Keratinocyte (primary cell): Measurements from ENCODE around the gene CCDC77. TPM values are rescaled to one million over a fixed set of nuclear protein-coding genes. Genes with fewer than 3 reads are reported as not detected.

Experiments used
- DNase-seq: peaks from one replicate; pipeline ENCODE4 v3.0.0-alpha.2; 2011; ENCODE audit warnings: low read depth, missing footprints, low spot score
- FAIRE-seq: peaks from 2 replicates; lab custom pipeline; 2011; peaks lifted over from hg19 to GRCh38; lab: Jason Lieb, UNC
- H2AFZ ChIP-seq: 2 replicates; pipeline ENCODE4 v1.6.0; 2012; ENCODE audit warnings: low read length, control low read depth, inconsistent platforms; ENCODE audit not compliant: control insufficient read depth
- H3K27ac ChIP-seq: 2 replicates; pipeline ENCODE4 v1.5.1; 2011; ENCODE audit warnings: low read length; ENCODE audit not compliant: control insufficient read depth, insufficient read depth
- H3K27me3 ChIP-seq: 3 replicates; pipeline ENCODE4 v1.6.0; 2011; ENCODE audit warnings: low read length; ENCODE audit not compliant: control insufficient read depth, insufficient read depth; ENCODE audit errors: extremely low read depth
- H3K36me3 ChIP-seq, 2 experiments: 2 replicates in 1 of 2; 3 replicates in 1 of 2; pipeline ENCODE4 v1.5.1; 2011; ENCODE audit warnings: low read length in 2 of 2, mild to moderate bottlenecking in 1 of 2; ENCODE audit not compliant: control insufficient read depth in 2 of 2, insufficient read depth in 2 of 2; ENCODE audit errors: extremely low read depth in 1 of 2
- H3K4me1 ChIP-seq: 3 replicates; pipeline ENCODE4 v1.5.1; 2011; ENCODE audit warnings: low read length; ENCODE audit not compliant: control insufficient read depth, insufficient read depth; ENCODE audit errors: extremely low read depth
- H3K4me2 ChIP-seq: 3 replicates; pipeline ENCODE4 v1.6.0; 2011; ENCODE audit warnings: low read depth, low read length; ENCODE audit not compliant: control insufficient read depth, insufficient read depth; ENCODE audit errors: extremely low read depth
- H3K4me3 ChIP-seq, 3 experiments: fragments of 200-600 bp in 1 of 3; sonication (generic) in 1 of 3; 2 replicates in 2 of 3; 3 replicates in 1 of 3; pipeline ENCODE4 v1.5.1; 2011 to 2016; ENCODE audit warnings: low read length in 3 of 3, mild to moderate bottlenecking in 3 of 3, control low read depth in 2 of 3, inconsistent platforms in 1 of 3, low read depth in 1 of 3, mixed read lengths in 1 of 3, mixed run types in 1 of 3, moderate library complexity in 1 of 3; ENCODE audit not compliant: control insufficient read depth in 2 of 3, insufficient read depth in 2 of 3; ENCODE audit errors: extremely low read depth in 1 of 3
- H3K79me2 ChIP-seq: 2 replicates; pipeline ENCODE4 v1.6.0; 2012; ENCODE audit warnings: low read length; ENCODE audit not compliant: control insufficient read depth, insufficient read depth
- H3K9ac ChIP-seq: 3 replicates; pipeline ENCODE4 v1.6.0; 2011; ENCODE audit warnings: low read length; ENCODE audit not compliant: control insufficient read depth, insufficient read depth; ENCODE audit errors: extremely low read depth
- H3K9me1 ChIP-seq: 3 replicates; pipeline ENCODE4 v1.6.0; 2011; ENCODE audit warnings: low read length; ENCODE audit not compliant: control insufficient read depth, insufficient read depth; ENCODE audit errors: extremely low read depth
- H3K9me3 ChIP-seq: 2 replicates; pipeline ENCODE4 v1.5.1; 2012; ENCODE audit warnings: low read depth, low read length; ENCODE audit not compliant: control insufficient read depth
- H4K20me1 ChIP-seq: 3 replicates; pipeline ENCODE4 v1.6.0; 2011; ENCODE audit warnings: low read length; ENCODE audit not compliant: control insufficient read depth, insufficient read depth; ENCODE audit errors: extremely low read depth
- EZH2 ChIP-seq: IDR thresholded peaks from one replicate; pipeline ENCODE4 v1.6.1; 2012; ENCODE audit warnings: inconsistent platforms, mild to moderate bottlenecking, low read length, moderate library complexity
- dilution Hi-C: fragments of 300-500 bp; cut with MboI; formaldehyde crosslinking; loops from one replicate; pipeline ENCODE4 v1.7.0; 2020; ENCODE audit warnings: low sequenced_read_pairs; ENCODE audit not compliant: extremely low pct_ligation_motif_present
- polyA plus RNA-seq, 5 experiments: library from polyadenylated mRNA; depleted of rRNA in 3 of 5; stranded (reverse) in 3 of 5; stranded (forward) in 1 of 5; unstranded in 1 of 5; fragments of >200 nt; gene quantifications; 1 replicate in 1 of 5; 2 replicates in 3 of 5; 3 replicates in 1 of 5; pipeline versions ENCODE4 v1.2.1 to v1.2.3, GENCODE V29; 2011 to 2012; ENCODE audit warnings: missing spikeins in 2 of 5, low read depth in 1 of 5, low replicate concordance in 1 of 5
- TF ChIP-seq, protein P1 (sequence below), 3 experiments: IDR thresholded peaks in 1 of 3; conservative IDR thresholded peaks in 1 of 3; optimal IDR thresholded peaks in 1 of 3; 2 replicates in 2 of 3; 3 replicates in 1 of 3; pipeline versions ENCODE3 to v1.5.1; 2011; ENCODE audit warnings: low read length in 3 of 3, mild to moderate bottlenecking in 3 of 3, moderate library complexity in 2 of 3, control low read depth in 1 of 3, inconsistent platforms in 1 of 3; ENCODE audit not compliant: insufficient read depth in 2 of 3; ENCODE audit errors: extremely low read depth in 1 of 3

The CCDC77 gene
- polyA plus RNA-seq, 1 donor (not counting 4 experiments of a cell fraction or from before 2014, with no cell fraction given): 8.3 TPM

DNA sequence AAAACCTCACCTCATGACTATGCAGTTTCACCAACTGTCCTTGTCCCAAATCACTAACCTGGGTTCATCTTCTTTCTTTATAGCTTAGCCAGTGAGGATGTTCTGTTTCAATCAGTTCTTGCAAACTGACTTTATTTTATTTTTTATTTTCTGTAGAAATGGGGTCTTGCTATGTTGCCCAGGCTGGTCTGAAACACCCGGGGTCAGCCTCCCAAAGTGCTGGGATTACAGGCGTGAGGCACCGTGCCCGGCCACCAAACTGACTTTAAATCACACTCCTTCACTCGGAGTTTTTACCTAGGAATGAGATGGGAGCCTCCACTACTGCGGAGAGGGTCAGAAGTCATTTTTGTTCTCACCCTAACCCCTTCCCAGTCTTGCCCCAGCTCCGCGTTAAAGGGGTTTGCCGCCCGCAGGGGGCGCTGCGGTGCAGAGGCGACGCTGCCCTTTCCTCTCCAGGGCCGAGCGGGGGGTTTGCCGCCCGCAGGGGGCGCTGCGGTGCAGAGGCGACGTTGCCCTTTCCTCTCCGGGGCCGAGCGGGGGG lies 51.3 kb downstream of the CCDC77 start:
- no peaks in the 10 kb centered on the region for H3K79me2 ChIP-seq
- H3K27me3 ChIP-seq: no peaks in the 10 kb centered on the region
- H3K4me1 ChIP-seq: no peaks in the 10 kb centered on the region
- H3K9me1 ChIP-seq: no peaks in the 10 kb centered on the region
- dilution Hi-C loops: no loop called here
- H3K36me3 ChIP-seq: no peaks in the 10 kb centered on the region
- H4K20me1 ChIP-seq: no peaks in the 10 kb centered on the region
- H3K4me3 ChIP-seq: no peak overlapping the region
- no peak for FAIRE-seq
- no peak for TF ChIP-seq EZH2
- TF ChIP-seq, protein P1, sequence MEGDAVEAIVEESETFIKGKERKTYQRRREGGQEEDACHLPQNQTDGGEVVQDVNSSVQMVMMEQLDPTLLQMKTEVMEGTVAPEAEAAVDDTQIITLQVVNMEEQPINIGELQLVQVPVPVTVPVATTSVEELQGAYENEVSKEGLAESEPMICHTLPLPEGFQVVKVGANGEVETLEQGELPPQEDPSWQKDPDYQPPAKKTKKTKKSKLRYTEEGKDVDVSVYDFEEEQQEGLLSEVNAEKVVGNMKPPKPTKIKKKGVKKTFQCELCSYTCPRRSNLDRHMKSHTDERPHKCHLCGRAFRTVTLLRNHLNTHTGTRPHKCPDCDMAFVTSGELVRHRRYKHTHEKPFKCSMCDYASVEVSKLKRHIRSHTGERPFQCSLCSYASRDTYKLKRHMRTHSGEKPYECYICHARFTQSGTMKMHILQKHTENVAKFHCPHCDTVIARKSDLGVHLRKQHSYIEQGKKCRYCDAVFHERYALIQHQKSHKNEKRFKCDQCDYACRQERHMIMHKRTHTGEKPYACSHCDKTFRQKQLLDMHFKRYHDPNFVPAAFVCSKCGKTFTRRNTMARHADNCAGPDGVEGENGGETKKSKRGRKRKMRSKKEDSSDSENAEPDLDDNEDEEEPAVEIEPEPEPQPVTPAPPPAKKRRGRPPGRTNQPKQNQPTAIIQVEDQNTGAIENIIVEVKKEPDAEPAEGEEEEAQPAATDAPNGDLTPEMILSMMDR (optimal IDR thresholded peaks at IDR 0.05 in 1 of 3, IDR thresholded peaks at IDR 0.05 in 1 of 3, conservative IDR thresholded peaks at IDR 0.05 in 1 of 3; ENCODE audit: extremely low read depth in 1 of 3, insufficient read depth in 2 of 3, low read length in 3 of 3): peak in 1 of 3 experiments; percentile 32
- H3K9me3 ChIP-seq: no peaks in the 10 kb centered on the region
- DNase-seq: no peak
- no peak overlapping the region for H3K4me2 ChIP-seq
- no peak overlapping the region for H3K27ac ChIP-seq
- no peak overlapping the region for H3K9ac ChIP-seq
- no peak overlapping the region for H2AFZ ChIP-seq

DNA sequence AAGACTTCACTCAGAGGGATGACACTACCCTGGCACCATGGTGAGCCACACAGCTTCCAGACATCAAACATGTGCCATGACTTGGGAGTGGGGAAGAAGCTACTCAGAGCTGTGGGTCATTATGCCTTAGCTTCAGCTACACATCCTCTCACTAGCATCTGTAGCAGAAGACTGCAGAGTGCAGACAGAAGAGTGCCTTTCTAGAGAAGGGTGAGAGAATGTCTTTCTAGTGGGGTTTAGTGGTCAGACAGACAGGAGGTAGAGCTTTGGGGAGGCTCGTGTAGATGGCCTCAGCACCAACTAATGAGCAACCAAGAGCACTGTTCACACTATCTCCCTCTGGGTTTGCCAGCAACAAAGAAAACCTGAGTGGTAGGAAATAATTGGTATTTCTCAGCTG lies 53.4 kb downstream of the CCDC77 start:
- no peak overlapping the region for H3K9ac ChIP-seq
- H3K36me3 ChIP-seq: no peaks in the 10 kb centered on the region
- H4K20me1 ChIP-seq: no peaks in the 10 kb centered on the region
- no peak overlapping the region for H3K4me2 ChIP-seq
- no peak overlapping the region for H3K4me3 ChIP-seq
- no peak for FAIRE-seq
- no peak for TF ChIP-seq EZH2
- TF ChIP-seq, protein P1 (optimal IDR thresholded peaks at IDR 0.05 in 1 of 3, IDR thresholded peaks at IDR 0.05 in 1 of 3, conservative IDR thresholded peaks at IDR 0.05 in 1 of 3; ENCODE audit: extremely low read depth in 1 of 3, insufficient read depth in 2 of 3, low read length in 3 of 3): no peak
- H3K79me2 ChIP-seq: no peaks in the 10 kb centered on the region
- peaks cover 3% of the 10 kb centered on the region for H3K4me1 ChIP-seq
- no peaks in the 10 kb centered on the region for H3K27me3 ChIP-seq
- no peaks in the 10 kb centered on the region for H3K9me3 ChIP-seq
- no peak for DNase-seq
- dilution Hi-C loops: no loop called here
- no peaks in the 10 kb centered on the region for H3K9me1 ChIP-seq
- no peak overlapping the region for H2AFZ ChIP-seq
- H3K27ac ChIP-seq: no peak overlapping the region
